NCI-H146 treated with DMSO at 0.1 percent for 48 hours (cell line): Measurements from ENCODE around the gene TAF11L4.
"Not testable (repeated sequence)": the region's sequence is repeated elsewhere in the genome, so short reads cannot be mapped to it uniquely, and the experiment has no call there.

Experiments used
- DNase-seq: peaks from one replicate; lab custom pipeline; 2025; ENCODE audit not compliant: unreplicated experiment; lab: John Stamatoyannopoulos, UW

The TAF11L4 gene

DNA sequence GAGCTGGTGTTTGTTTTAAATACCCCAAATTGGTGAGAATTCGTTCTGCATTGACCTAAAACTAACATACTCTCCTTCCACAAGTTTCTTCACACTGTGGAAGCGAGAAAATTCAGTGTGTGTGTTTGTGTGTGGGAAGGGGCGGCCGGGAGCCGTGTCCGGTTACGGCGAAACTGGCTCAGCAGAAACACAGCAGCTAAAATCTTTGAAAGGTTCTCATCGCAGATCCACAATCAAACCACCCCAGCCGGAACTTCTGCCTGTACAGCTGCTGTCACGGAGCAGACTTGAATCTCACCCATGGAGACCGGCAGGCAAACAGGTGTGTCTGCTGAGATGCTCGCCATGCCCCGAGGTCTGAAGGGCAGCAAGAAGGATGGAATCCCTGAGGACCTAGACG lies at the start of gene TAF11L4:
TSS of gene TAF11L4 (plus strand) at position 301 of the 400 bp plus-strand sequence.
- DNase-seq: not testable (repeated sequence)

DNA sequence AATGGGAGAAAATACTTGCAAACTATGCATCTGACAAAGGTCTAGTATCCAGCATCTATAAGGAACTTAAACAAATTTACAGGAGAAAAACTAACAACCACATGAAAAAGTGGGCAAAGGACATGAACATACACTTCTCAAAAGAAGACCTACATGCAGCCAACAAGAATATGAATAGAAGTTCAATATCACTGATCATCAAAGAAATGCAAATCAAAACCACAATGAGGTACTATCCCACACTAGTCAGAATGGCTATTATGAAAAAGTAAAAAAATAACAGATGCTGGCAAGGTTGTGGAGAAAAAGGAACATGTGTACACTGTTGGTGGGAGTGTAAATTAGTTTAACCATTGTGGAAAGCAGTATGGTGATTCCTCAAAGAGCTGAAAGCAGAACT lies 46.5 kb upstream of the TAF11L4 start:
- DNase-seq: not testable (repeated sequence)

DNA sequence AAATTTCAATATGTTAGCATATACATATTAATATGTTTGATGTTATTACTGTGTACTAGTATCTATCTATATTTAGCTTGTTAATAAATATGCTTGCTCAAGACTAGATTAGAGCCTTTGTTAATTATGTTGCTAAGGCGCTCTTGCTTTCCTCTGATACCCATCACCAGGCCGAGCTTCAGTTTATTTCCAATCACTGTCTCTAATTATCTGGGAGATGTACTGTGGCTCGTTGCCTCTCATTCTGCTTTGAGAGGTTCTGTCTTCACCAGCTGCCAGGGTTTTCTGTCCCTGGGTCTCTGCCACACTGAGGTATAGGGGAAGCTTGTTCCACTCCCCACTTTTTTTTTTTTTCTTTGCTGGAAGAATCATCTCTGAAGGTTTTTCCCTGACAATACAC lies 44.6 kb upstream of the TAF11L4 start:
- DNase-seq: no peak

DNA sequence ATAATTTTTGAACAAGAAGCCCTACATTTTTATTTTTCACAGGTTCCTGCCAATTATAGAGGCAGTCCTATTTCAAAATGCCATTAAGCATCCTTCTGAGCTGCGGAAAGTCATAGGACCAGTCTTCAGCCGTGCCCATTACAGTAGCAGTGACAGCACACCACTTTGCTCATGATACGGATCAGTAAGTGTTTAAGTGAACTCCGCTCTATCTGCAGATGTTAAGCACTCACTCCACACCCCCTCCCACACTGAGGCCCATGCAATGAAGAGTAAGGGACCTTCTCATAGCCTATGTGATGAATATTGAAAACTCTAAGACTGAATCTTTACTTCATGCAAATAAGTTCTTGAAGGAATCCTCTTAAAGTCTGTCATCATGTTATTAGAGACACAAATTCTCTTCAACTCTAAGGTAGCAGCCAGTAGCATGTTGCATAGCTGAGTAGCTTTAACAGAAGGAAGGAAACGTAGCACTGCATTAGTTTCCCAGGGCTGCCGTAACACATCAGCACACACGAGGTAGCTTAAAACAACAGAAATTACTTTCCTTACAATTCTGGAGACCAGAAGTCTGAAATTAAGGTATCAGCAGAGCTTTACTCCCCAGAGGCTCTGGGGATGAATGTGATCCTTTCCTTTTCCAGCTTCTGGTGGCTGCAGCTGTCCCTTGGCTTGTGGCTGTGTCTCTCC lies 43.9 kb upstream of the TAF11L4 start:
- DNase-seq: no peak

DNA sequence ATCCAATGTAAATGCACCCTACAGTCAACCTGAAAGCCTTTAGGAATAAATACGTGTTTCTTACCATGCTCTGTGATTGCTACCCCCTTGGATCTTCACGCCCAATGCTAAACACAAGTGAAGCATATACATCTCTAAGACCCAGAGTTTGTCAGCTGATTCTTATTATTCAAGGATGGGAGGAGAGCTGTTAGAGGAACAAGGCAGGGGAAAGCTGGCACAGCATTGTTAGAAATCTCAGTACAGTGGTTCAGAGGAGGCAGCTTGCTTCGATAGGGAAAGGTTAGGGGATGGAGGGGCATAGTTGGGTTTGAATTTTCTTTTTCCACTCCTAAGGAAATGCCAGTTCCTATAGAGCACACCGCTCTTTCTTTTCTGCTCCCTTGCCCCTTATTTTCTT lies 40.2 kb upstream of the TAF11L4 start:
- no peak for DNase-seq

DNA sequence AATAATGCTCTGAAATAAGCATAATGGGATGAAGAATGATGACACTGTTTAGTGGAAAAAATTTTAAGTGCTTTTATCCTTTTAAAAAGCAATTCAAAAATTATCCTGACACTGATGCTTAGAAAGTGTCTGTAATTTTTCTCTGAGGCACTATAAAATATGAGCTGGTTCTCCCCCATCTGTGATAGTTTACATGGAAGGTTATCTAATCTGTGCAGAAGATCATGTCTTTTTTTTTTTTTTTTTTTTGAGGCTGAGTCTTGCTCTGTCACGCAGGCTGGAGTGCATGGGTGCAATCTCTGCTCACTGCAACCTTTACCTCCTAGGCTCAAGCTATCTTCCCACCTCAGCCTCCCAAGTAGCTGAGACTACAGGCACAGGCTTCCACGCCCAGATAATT lies 38.8 kb upstream of the TAF11L4 start:
- DNase-seq: no peak

DNA sequence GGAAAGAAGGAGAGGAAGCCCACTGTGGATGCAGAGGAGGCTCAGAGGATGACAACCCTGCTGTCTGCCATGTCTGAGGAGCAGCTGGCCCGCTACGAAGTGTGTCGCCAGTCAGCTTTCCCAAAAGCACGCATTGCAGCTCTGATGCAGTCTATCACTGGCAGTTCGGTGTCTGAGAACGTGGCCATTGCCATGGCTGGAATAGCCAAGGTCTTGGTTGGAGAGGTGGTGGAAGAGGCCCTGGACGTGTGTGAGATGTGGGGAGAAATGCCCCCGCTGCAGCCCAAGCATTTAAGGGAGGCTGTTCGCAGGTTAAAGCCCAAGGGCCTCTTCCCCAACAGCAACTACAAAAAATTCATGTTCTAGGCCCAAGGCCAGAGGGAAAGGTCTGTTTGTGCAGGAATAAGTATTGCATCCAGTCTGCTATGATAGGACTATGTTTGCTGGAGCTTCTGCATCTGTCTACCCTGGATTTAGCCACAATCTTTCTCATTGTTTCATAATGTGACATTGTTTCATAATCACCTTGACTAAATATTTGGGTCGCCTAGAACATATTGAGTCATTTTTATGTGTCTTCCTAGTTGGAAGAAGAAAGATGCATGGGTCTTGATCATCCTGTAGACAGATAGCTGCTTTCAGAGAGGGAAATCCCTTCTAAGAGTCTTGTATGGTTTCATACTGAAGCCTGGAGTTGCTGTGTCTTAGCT lies 35.0 kb upstream of the TAF11L4 start:
- not testable (repeated sequence) for DNase-seq

DNA sequence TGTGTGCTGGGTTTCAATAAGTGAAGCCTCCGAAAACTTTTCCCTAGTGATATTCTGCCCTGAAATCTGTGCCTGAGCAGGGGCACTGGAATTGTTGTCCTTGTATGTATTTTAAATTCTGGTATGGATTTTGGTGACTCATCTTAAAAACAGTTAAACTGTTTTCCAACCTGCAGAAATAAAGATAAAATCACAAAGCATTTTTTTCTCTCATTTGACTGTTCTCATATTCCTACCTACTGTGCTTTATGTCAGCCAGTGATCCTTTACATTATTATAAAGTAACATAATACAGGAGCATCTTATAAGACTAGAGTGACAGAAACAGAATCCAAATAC lies 34.5 kb upstream of the TAF11L4 start:
- no peak for DNase-seq

DNA sequence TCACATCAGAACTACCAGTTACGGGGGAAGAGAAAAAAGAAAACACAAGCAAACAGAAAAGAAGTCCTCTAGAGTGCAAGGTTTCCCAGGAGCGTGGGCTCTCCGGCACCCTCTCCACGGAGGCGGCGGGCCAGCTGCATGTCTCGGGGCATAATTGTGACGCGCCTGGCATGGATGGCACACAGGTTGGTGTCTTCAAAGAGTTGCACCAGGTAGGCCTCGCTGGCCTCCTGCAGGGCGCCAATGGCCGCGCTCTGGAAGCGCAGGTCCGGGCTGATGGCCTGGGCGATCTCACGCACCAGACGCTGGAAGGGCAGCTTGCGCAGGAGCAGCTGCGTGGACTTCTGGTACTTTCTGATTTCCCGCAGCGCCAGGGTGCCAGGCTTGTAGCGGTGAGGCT lies 30.3 kb upstream of the TAF11L4 start:
- DNase-seq: not testable (repeated sequence)

DNA sequence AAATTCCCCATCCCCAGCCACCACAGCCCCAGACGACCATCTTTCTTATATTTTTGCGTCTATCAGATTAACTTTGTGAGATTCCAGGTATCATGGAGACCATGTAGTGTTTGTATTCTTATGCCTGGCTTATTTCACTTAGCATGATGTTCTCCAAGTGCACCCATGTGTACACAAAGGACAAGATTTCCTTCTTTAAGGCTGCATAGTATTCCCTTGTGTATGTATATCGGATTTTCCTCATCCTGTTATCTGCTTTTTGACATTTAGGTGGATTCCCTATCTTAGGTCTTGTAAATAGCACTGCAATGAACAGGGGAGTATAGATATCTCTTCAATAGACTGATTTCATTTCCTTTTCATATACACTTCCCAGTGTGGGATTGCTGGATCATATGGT lies 28.8 kb upstream of the TAF11L4 start:
- no peak for DNase-seq

DNA sequence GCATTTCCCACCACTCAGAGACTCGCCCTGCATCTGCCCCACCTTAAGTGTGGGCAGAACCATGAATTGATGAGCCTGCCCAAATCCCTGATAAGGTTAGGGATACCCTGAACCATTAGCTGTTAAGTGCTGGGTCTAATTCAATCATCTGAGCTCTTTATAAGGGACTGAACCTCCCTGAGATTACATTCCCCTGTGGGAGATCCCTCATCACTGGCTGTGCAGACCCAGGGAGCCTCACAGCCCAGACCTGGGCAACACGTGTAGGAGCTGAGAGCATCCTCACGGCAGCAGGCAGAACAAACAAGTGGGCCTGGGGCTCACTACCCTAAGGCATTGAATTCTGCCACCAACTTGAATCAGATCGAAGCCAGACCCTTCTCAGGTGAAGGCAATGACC lies 24.2 kb upstream of the TAF11L4 start:
- no peak for DNase-seq

DNA sequence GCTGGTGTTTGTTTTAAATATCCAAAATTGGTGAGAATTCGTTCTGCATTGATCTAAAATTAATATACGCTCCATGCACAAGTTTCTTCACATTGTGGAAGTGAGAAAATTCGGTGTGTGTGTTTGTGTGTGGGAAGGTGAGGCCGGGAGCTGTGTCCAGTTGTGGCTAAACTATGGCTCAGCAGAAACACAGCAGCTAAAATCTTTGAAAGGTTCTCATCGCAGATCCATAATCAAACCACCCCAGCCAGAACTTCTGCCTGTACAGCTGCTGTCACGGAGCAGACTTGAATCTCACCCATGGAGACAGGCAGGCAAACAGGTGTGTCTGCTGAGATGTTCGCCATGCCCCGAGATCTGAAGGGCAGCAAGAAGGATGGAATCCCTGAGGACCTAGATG lies 23.7 kb upstream of the TAF11L4 start, which contains the start of gene TAF11L2:
TSS of gene TAF11L2 (plus strand) at position 301 of the 400 bp plus-strand sequence.
- DNase-seq: not testable (repeated sequence)

DNA sequence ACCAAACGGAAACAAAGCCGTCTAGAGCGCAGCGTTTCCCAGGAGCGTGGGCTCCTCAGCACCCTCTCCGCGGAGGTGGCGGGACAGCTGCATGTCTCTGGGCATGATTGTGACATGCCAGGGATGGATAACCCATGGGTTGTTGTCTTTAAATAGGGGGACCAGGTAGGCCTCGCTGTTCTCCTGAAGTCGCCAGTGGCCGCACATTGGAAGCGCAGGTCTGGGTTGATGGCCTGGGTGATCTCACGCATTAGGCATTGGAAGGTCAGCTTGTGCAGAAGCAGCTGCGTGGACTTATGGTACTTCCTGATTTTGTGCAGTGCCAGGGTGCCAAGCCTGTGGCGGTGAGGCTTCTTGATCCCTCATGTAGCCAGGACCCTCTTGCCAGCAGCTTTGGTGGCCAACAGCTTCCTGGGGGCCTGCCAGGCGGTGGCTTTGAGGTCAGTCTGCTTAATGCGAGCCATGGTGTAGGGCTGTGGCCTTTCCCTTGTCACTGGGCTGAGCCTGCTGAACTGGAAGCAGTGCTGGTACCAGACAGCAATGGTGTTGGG lies 9.8 kb upstream of the TAF11L4 start:
- no peak for DNase-seq

DNA sequence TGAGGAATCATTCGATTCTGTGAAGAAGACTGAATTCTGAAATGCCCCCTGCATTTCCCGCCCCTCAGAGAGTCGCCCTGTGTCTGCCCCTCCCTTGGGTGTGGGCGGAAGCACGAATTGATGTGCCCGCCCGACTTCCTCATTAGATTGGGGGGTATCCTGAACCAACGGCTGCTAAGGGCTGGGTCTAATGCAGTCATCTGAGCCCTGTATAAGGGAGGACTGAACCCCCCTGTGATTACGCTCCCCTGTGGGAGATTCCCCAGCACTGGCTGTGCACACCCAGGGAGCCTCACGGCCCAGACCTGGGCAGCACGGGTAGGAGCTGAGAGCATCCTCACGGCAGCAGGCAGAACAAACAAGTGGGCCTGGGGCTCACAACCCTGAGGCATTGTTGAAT lies 4.1 kb upstream of the TAF11L4 start:
- DNase-seq: not testable (repeated sequence)

DNA sequence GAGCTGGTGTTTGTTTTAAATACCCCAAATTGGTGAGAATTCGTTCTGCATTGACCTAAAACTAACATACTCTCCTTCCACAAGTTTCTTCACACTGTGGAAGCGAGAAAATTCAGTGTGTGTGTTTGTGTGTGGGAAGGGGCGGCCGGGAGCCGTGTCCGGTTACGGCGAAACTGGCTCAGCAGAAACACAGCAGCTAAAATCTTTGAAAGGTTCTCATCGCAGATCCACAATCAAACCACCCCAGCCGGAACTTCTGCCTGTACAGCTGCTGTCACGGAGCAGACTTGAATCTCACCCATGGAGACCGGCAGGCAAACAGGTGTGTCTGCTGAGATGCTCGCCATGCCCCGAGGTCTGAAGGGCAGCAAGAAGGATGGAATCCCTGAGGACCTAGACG lies 3.5 kb upstream of the TAF11L4 start, which contains the start of gene TAF11L3:
TSS of gene TAF11L3 (plus strand) at position 301 of the 400 bp plus-strand sequence.
- DNase-seq: not testable (repeated sequence)

DNA sequence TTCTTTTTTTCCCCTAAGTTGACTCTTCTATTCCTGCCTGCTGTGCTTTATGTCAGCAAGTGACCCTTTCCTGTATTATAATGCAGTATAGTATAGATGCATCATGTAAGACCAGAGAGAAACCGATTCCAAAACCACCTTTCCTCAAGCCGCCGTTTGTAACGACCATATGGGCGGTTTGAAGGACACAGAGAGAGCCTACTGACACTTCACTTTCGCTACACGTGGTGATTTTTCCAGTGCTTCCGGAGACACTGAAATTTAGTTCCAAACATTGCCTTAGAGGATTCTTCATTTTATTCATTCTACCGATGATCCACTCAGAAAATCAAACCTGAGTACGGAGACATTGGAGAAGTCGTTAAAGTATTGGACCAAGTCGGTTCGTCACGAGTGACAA lies 2.1 kb upstream of the TAF11L4 start:
- DNase-seq: not testable (repeated sequence)

DNA sequence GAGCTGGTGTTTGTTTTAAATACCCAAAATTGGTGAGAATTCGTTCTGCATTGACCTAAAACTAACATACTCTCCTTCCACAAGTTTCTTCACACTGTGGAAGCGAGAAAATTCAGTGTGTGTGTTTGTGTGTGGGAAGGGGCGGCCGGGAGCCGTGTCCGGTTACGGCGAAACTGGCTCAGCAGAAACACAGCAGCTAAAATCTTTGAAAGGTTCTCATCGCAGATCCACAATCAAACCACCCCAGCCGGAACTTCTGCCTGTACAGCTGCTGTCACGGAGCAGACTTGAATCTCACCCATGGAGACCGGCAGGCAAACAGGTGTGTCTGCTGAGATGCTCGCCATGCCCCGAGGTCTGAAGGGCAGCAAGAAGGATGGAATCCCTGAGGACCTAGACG lies 3.3 kb downstream of the TAF11L4 start, which contains the start of gene TAF11L5:
TSS of gene TAF11L5 (plus strand) at position 301 of the 400 bp plus-strand sequence.
- not testable (repeated sequence) for DNase-seq

DNA sequence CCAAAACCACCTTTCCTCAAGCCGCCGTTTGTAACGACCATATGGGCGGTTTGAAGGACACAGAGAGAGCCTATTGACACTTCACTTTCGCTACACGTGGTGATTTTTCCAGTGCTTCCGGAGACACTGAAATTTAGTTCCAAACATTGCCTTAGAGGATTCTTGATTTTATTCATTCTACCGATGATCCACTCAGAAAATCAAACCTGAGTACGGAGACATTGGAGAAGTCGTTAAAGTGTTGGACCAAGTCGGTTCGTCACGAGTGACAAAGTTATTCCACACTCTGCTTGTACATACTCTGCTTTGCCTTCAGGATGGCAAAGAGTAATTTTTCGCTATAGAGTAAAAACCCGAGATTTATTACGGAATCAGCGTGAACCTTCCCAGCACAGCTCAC lies 4.9 kb downstream of the TAF11L4 start:
- not testable (repeated sequence) for DNase-seq

DNA sequence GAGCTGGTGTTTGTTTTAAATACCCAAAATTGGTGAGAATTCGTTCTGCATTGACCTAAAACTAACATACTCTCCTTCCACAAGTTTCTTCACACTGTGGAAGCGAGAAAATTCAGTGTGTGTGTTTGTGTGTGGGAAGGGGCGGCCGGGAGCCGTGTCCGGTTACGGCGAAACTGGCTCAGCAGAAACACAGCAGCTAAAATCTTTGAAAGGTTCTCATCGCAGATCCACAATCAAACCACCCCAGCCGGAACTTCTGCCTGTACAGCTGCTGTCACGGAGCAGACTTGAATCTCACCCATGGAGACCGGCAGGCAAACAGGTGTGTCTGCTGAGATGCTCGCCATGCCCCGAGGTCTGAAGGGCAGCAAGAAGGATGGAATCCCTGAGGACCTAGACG lies 6.8 kb downstream of the TAF11L4 start, which contains the start of gene TAF11L6:
TSS of gene TAF11L6 (plus strand) at position 301 of the 400 bp plus-strand sequence.
- DNase-seq: not testable (repeated sequence)
